ENCODE results near the gene HJURP.

The HJURP gene

DNA sequence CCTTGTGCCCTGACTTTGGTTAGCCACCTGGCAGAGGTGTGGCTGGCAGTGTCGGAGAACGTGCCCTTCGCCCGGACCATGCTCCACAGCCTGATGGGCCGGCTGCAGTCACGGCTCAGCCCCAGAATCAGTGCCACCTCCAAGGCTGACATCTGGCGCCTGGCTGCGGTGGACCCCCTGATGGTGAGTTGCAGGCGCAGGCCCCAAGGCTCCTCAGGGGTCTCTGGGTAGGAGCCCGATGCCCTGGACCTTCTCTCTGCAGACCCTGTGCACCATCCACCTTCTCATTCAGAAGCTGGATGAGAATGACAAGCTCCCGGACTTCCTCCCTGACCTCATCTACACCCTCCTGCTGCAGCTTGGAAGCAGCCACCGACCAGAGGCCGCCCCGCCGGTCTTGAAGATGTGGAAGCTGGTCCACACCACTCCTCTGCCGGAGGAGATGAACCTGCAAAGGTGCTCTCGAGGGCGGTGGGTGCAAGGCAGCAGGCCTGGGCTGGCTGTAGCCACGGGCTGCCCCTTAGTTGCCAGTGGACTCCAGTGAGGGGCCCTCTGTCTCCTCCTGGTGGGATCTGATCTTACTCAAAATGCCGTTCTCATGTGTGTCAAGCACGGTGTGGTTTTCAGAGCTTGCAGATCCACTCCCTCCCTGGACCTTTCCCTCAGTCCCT lies 32.1 kb downstream of the HJURP start:
- H3K9ac ChIP-seq (ENCODE audit: low read length in 5 of 5), result no peak overlapping the region
- no peaks in the 10 kb centered on the region for H3K27me3 ChIP-seq (ENCODE audit: control insufficient read depth in 5 of 5, insufficient read depth in 4 of 5, low read length in 5 of 5)

DNA sequence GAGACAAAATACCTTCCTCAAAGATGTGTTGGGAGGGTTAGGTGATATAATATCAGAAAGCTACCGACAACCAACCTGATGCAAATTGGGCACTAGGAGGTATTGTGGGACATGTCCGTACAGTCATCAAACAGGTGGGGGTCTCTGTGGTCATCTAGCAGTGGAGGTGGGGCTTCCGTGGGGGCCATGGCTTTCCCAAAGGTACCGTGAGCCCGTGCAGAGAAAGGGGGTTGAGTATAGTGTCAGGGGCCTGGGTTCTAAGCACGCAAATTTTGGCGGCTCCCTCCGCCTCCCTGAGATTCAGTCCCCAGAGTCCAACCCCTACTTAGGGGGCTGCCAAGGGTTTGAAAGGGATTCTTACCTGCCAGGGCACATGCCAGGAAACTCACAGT lies 32.6 kb downstream of the HJURP start:
- Histone ChIP-seq H3K9ac (ENCODE audit: low read length in 5 of 5) (no peak overlapping the region), H3K9me3 (ENCODE audit: control insufficient read depth in 5 of 5, low read length in 5 of 5) (no peaks in the 10 kb centered on the region), H3K27ac (ENCODE audit: low read depth, low read length) (no peak overlapping the region), H3K27me3 (ENCODE audit: control insufficient read depth in 5 of 5, insufficient read depth in 4 of 5, low read length in 5 of 5) (no peaks in the 10 kb centered on the region), H3K4me3 (ENCODE audit: low read depth in 1 of 5, low read length in 5 of 5) (no peak overlapping the region), H3K4me1 (ENCODE audit: control insufficient read depth in 5 of 5, insufficient read depth in 5 of 5, low read length in 5 of 5) (peaks cover 0 to 31% (median 13%) of the 10 kb centered on the region in 5 donors), H3K36me3 (ENCODE audit: control insufficient read depth in 5 of 5, insufficient read depth in 5 of 5, low read length in 5 of 5) (no peaks in the 10 kb centered on the region)

More for the DNA sequence above, 32.1 kb downstream of the HJURP start:
- Histone ChIP-seq H3K4me3 (ENCODE audit: low read depth in 1 of 5, low read length in 5 of 5) (no peak overlapping the region), H3K36me3 (ENCODE audit: control insufficient read depth in 5 of 5, insufficient read depth in 5 of 5, low read length in 5 of 5) (no peaks in the 10 kb centered on the region), H3K9me3 (ENCODE audit: control insufficient read depth in 5 of 5, low read length in 5 of 5) (no peaks in the 10 kb centered on the region), H3K27ac (ENCODE audit: low read depth, low read length) (no peak overlapping the region), H3K4me1 (ENCODE audit: control insufficient read depth in 5 of 5, insufficient read depth in 5 of 5, low read length in 5 of 5) (peaks cover 0 to 25% (median 8%) of the 10 kb centered on the region in 5 donors)

- Histone ChIP-seq H3K4me3 (ENCODE audit: low read depth in 1 of 5, low read length in 5 of 5) (no peak overlapping the region), H3K27ac (ENCODE audit: low read depth, low read length) (no peak overlapping the region), H3K9ac (ENCODE audit: low read length in 5 of 5) (no peak overlapping the region), H3K4me1 (ENCODE audit: control insufficient read depth in 5 of 5, insufficient read depth in 5 of 5, low read length in 5 of 5) (peaks cover 0 to 35% (median 17%) of the 10 kb centered on the region in 5 donors), H3K36me3 (ENCODE audit: control insufficient read depth in 5 of 5, insufficient read depth in 5 of 5, low read length in 5 of 5) (no peaks in the 10 kb centered on the region), H3K9me3 (ENCODE audit: control insufficient read depth in 5 of 5, low read length in 5 of 5) (peaks cover 0 to 3% (median 0%) of the 10 kb centered on the region in 5 donors), H3K27me3 (ENCODE audit: control insufficient read depth in 5 of 5, insufficient read depth in 4 of 5, low read length in 5 of 5) (no peaks in the 10 kb centered on the region)
Measured at GRCh38 chr2:233821196-233821595, 33.1 kb downstream of the HJURP start.

- Histone ChIP-seq H3K36me3 (ENCODE audit: control insufficient read depth in 5 of 5, insufficient read depth in 5 of 5, low read length in 5 of 5) (no peaks in the 10 kb centered on the region), H3K9me3 (ENCODE audit: control insufficient read depth in 5 of 5, low read length in 5 of 5) (peaks cover 0 to 3% (median 0%) of the 10 kb centered on the region in 5 donors), H3K4me3 (ENCODE audit: low read depth in 1 of 5, low read length in 5 of 5) (no peak overlapping the region), H3K27me3 (ENCODE audit: control insufficient read depth in 5 of 5, insufficient read depth in 4 of 5, low read length in 5 of 5) (no peaks in the 10 kb centered on the region), H3K4me1 (ENCODE audit: control insufficient read depth in 5 of 5, insufficient read depth in 5 of 5, low read length in 5 of 5) (peaks cover 0 to 35% (median 17%) of the 10 kb centered on the region in 5 donors), H3K27ac (ENCODE audit: low read depth, low read length) (no peak overlapping the region), H3K9ac (ENCODE audit: low read length in 5 of 5) (no peak overlapping the region)
Measured at GRCh38 chr2:233820774-233821105, 33.6 kb downstream of the HJURP start.

DNA sequence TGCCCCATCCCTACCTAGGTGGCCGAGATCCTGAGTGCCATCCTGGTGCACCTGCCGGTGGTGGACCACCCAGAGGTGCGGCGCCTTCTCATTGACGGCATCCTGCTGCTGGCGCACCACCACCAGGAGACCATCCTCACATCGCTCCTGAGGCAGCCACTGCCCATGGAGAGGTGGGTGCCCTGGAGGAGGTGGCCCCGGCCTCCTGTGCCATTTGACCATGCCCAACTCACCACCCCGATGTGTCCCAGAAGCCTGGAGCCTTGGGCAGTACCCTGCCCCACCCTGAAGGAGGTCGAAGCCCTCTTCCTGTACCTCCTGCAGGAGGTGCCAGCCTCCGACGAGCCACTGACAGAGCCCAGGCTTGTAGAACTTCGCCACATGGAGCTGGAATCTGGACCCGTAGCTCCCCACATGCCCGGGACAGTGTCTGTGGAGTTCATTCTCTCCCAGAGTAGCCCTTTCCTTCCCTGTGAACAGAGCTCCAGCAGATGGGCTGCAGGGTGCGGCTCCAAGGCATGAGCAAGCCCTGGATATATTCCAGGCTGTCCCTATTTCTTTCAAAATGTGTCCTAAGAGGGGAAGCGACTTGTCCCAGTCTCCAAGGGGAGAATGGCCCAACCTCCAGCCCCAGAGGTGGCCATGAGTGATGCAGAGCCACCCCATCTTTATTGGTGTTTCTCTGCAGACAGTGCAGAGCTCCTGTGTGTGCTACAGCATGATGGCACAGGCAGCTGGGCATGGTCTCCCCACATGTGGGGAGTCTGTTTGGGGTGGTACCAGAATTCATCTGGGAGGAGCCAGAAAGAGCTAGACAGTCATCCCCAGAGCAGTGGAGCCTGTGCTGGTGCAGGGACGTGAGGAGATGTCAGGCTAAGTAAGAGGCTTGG lies 34.2 kb downstream of the HJURP start:
- Histone ChIP-seq H3K9ac (ENCODE audit: low read length in 5 of 5) (no peak overlapping the region), H3K27ac (ENCODE audit: low read depth, low read length) (no peak overlapping the region), H3K27me3 (ENCODE audit: control insufficient read depth in 5 of 5, insufficient read depth in 4 of 5, low read length in 5 of 5) (no peaks in the 10 kb centered on the region), H3K4me3 (ENCODE audit: low read depth in 1 of 5, low read length in 5 of 5) (no peak overlapping the region), H3K9me3 (ENCODE audit: control insufficient read depth in 5 of 5, low read length in 5 of 5) (peaks cover 0 to 3% (median 0%) of the 10 kb centered on the region in 5 donors), H3K36me3 (ENCODE audit: control insufficient read depth in 5 of 5, insufficient read depth in 5 of 5, low read length in 5 of 5) (no peaks in the 10 kb centered on the region), H3K4me1 (ENCODE audit: control insufficient read depth in 5 of 5, insufficient read depth in 5 of 5, low read length in 5 of 5) (peaks cover 0 to 35% (median 17%) of the 10 kb centered on the region in 5 donors)

DNA sequence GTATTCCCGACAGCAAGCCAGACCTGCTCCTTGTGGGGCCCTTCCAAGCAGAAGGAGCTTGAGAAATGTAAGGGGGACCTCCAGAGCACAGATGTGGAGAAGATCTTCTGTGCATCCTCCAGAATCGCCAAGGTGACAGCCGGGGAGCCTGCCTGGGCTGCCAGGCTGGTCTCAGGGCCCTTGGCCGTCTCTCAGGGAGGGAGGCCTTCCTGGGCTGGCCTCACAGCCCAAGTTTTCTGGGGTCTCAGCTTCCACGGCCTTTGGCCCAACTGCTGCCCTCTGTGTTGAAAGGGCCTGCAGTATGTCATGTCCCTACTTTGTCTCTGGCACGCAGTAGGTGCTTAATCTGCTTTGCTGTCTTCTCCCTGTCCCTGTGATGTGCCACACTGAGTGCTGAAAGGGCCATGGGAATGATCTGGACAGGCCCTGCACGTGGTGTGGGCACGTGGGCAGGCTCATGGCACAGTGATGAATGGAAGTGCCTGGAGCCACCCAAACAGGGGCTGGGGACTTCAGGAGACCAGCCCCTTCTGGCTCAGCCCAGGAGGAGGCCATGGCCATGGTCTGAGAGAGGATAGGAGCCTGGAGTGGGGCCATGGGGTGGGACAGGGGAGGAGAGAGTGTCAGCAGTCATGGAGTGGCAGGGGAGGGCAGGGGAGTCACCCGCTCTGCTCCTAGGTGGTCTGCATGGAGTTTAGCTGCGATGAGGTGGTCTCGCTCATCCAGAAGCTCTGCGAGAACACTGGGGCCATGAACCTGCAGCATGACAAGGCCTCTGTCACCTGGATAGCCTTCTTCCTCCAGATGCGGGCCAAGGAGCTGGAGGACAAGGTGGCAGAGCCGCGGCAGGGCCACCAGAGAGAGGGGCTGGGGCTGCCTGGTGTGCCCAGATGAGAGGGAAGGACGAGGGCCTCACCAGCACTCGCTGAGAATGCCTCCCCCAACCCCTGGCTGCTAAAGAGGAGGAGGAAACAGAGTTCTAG lies 35.4 kb downstream of the HJURP start:
- H3K27ac ChIP-seq (ENCODE audit: low read depth, low read length), result no peak overlapping the region
- H3K4me1 ChIP-seq (ENCODE audit: control insufficient read depth in 5 of 5, insufficient read depth in 5 of 5, low read length in 5 of 5), result peaks cover 0 to 35% (median 17%) of the 10 kb centered on the region in 5 donors
- no peak overlapping the region for H3K9ac ChIP-seq (ENCODE audit: low read length in 5 of 5)
- H3K36me3 ChIP-seq (ENCODE audit: control insufficient read depth in 5 of 5, insufficient read depth in 5 of 5, low read length in 5 of 5), result no peaks in the 10 kb centered on the region
- no peaks in the 10 kb centered on the region for H3K27me3 ChIP-seq (ENCODE audit: control insufficient read depth in 5 of 5, insufficient read depth in 4 of 5, low read length in 5 of 5)
- H3K4me3 ChIP-seq (ENCODE audit: low read depth in 1 of 5, low read length in 5 of 5), result no peak overlapping the region
- H3K9me3 ChIP-seq (ENCODE audit: control insufficient read depth in 5 of 5, low read length in 5 of 5), result peaks cover 0 to 3% (median 0%) of the 10 kb centered on the region in 5 donors

GRCh38 chr2:233817995-233818638 lies 36.2 kb downstream of the HJURP start:
- no peak overlapping the region for H3K4me3 ChIP-seq (ENCODE audit: low read depth in 1 of 5, low read length in 5 of 5)
- peaks cover 0 to 28% (median 17%) of the 10 kb centered on the region in 5 donors for H3K4me1 ChIP-seq (ENCODE audit: control insufficient read depth in 5 of 5, insufficient read depth in 5 of 5, low read length in 5 of 5)
- no peak overlapping the region for H3K9ac ChIP-seq (ENCODE audit: low read length in 5 of 5)
- no peaks in the 10 kb centered on the region for H3K27me3 ChIP-seq (ENCODE audit: control insufficient read depth in 5 of 5, insufficient read depth in 4 of 5, low read length in 5 of 5)
- H3K9me3 ChIP-seq (ENCODE audit: control insufficient read depth in 5 of 5, low read length in 5 of 5), result peaks cover 0 to 3% (median 0%) of the 10 kb centered on the region in 5 donors
- no peaks in the 10 kb centered on the region for H3K36me3 ChIP-seq (ENCODE audit: control insufficient read depth in 5 of 5, insufficient read depth in 5 of 5, low read length in 5 of 5)
- no peak overlapping the region for H3K27ac ChIP-seq (ENCODE audit: low read depth, low read length)

GRCh38 chr2:233817361-233817911 lies 36.9 kb downstream of the HJURP start:
- no peaks in the 10 kb centered on the region for H3K36me3 ChIP-seq (ENCODE audit: control insufficient read depth in 5 of 5, insufficient read depth in 5 of 5, low read length in 5 of 5)
- peaks cover 0 to 28% (median 17%) of the 10 kb centered on the region in 5 donors for H3K4me1 ChIP-seq (ENCODE audit: control insufficient read depth in 5 of 5, insufficient read depth in 5 of 5, low read length in 5 of 5)
- H3K27me3 ChIP-seq (ENCODE audit: control insufficient read depth in 5 of 5, insufficient read depth in 4 of 5, low read length in 5 of 5), result no peaks in the 10 kb centered on the region
- peaks cover 0 to 3% (median 0%) of the 10 kb centered on the region in 5 donors for H3K9me3 ChIP-seq (ENCODE audit: control insufficient read depth in 5 of 5, low read length in 5 of 5)
- H3K4me3 ChIP-seq (ENCODE audit: low read depth in 1 of 5, low read length in 5 of 5), result no peak overlapping the region
- H3K9ac ChIP-seq (ENCODE audit: low read length in 5 of 5), result no peak overlapping the region
- H3K27ac ChIP-seq (ENCODE audit: low read depth, low read length), result no peak overlapping the region

DNA sequence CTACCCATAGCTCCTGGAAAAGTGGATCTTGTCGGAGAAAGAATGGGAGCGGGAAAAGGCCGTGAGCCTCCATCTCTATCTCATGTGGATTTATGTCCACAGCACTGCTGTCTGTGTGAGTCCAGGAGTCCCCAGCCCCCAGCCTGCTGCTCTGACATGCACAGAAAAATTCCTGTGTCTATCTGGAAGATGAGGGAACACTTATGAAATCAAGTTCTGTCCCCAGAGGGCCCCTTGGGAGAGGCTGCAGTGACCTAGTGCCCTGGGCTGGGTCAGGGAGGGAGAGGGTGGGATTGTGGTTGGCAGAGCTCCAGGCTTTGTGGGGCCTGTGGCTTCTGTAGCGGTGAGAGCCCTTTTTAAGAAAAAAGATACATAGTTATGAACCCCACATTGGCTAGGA lies 37.6 kb downstream of the HJURP start:
- H3K27me3 ChIP-seq (ENCODE audit: control insufficient read depth in 5 of 5, insufficient read depth in 4 of 5, low read length in 5 of 5), result peaks cover 0 to under 1% (median 0%) of the 10 kb centered on the region in 5 donors
- H3K36me3 ChIP-seq (ENCODE audit: control insufficient read depth in 5 of 5, insufficient read depth in 5 of 5, low read length in 5 of 5), result no peaks in the 10 kb centered on the region
- H3K9me3 ChIP-seq (ENCODE audit: control insufficient read depth in 5 of 5, low read length in 5 of 5), result peaks cover 0 to 3% (median 0%) of the 10 kb centered on the region in 5 donors
- H3K9ac ChIP-seq (ENCODE audit: low read length in 5 of 5), result no peak overlapping the region
- no peak overlapping the region for H3K4me3 ChIP-seq (ENCODE audit: low read depth in 1 of 5, low read length in 5 of 5)
- peaks cover 0 to 28% (median 17%) of the 10 kb centered on the region in 5 donors for H3K4me1 ChIP-seq (ENCODE audit: control insufficient read depth in 5 of 5, insufficient read depth in 5 of 5, low read length in 5 of 5)
- no peak overlapping the region for H3K27ac ChIP-seq (ENCODE audit: low read depth, low read length)
